ENCODE measurements around the gene VTN. TPM values are rescaled to one million over a fixed set of nuclear protein-coding genes. Genes with fewer than 3 reads are reported as not detected.

VTN gene
- total RNA-seq (under 1 TPM in 1 of 2 experiments, not detected in 1; 0.28 TPM), polyA plus RNA-seq (not detected)

DNA sequence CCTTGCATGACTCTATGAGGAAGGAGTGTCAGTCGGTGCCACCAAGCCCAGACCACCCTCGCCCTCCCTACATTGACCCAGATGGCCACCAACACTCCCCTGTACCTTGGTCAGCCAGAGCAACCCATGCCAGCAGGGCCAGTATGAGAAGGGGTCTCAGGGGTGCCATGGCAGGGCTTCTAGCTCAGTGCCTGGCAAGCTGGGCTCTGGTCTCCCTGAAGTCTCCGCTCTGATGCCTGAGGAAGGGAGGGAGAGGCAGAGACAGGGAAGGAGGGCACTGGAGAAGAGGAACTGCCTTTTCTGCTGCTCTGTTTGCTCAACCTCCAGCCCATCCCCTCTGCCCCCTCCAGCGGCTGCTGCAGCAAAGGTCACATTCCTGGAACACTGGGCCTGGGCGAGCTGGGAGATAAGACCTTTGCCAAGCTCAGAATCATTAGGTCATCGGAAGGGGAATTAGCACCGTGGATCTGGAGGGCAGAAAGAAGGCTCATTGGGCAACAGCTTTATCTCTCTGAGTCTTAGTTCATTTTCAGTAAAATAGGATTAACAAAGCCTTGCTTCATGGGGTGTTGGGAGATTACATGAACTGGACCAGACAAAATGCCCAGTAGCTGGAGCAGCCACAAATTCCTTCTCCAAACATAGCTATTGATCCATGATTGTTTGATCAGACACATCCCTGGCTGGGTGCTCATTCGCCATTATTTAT, at the start of gene VTN:
TSS of gene VTN (minus strand) at position 273 of the 709 bp plus-strand sequence. CDS start at position 169, 104 bp downstream.
- H3K27ac ChIP-seq (ENCODE audit: low read depth, low read length): peak within 1 kb of the TSS; percentile 85
- peaks cover 3% of the 10 kb centered on the region in 2 donors for H3K36me3 Mint-ChIP-seq
- H3K4me3 ChIP-seq (ENCODE audit: low read length in 2 of 2): peak within 1 kb of the TSS in 1 of 2 donors; percentile 81
- ChIA-PET CTCF (ENCODE audit: partially characterized antibody) (interaction anchor here (0.6 to 2.3 kb wide), 6 partner anchors 9 to 47 kb away, joined by 3 to 6 read pairs (median 3); no protein-coding TSS in a partner anchor), POLR2A (ENCODE audit: partially characterized antibody) (interaction anchor here (0.9 to 6.5 kb wide), 4 partner anchors 13 to 31 kb away, joined by 3 to 62 read pairs (median 22); partner anchors contain the start of gene POLDIP2)
- H3K4me3 Mint-ChIP-seq: peak within 1 kb of the TSS; percentile 91 to 100 (median 96)
- H3K9me3 Mint-ChIP-seq: no peaks in the 10 kb centered on the region
- no peaks in the 10 kb centered on the region for H3K27me3 ChIP-seq (ENCODE audit: insufficient read depth, low read length)
- H3K9me3 ChIP-seq (ENCODE audit: control insufficient read depth in 1 of 2, low read length in 2 of 2): no peaks in the 10 kb centered on the region
- intact Hi-C loops (cut with micrococcal nuclease): no loop called here
- no peaks in the 10 kb centered on the region for H3K36me3 ChIP-seq (ENCODE audit: insufficient read depth, low read length)
- H3K27me3 Mint-ChIP-seq: no peaks in the 10 kb centered on the region
- H3K27ac Mint-ChIP-seq: peak within 1 kb of the TSS; percentile 88 to 99 (median 97)
- peaks cover 14% of the 10 kb centered on the region for H3K4me1 ChIP-seq (ENCODE audit: insufficient read depth, low read length)
- no peak for DNase-seq
- peaks cover 13 to 29% (median 17%) of the 10 kb centered on the region in 4 donors for H3K4me1 Mint-ChIP-seq

GRCh38 chr17:28416703-28417311, 46.7 kb upstream of the VTN start:
- no peaks in the 10 kb centered on the region for H3K36me3 ChIP-seq (ENCODE audit: insufficient read depth, low read length)
- no peak overlapping the region for H3K4me3 ChIP-seq (ENCODE audit: low read length in 2 of 2)
- DNase-seq: peak; percentile 37 to 58 (median 45)
- H3K27me3 ChIP-seq (ENCODE audit: insufficient read depth, low read length): no peaks in the 10 kb centered on the region
- Mint-ChIP-seq H3K4me3 (no peak overlapping the region), H3K4me1 (peaks cover 4 to 7% (median 5%) of the 10 kb centered on the region in 4 donors), H3K9me3 (no peaks in the 10 kb centered on the region), H3K27me3 (peaks cover 5 to 19% of the 10 kb centered on the region in 2 donors), H3K36me3 (no peaks in the 10 kb centered on the region), H3K27ac (peak overlapping the region in 1 of 7 donors; percentile 62)
- H3K27ac ChIP-seq (ENCODE audit: low read depth, low read length): no peak overlapping the region
- intact Hi-C loops (cut with micrococcal nuclease): loop anchor here (2.0 kb wide), 2 partner anchors 184 to 612 kb away; no protein-coding TSS in a partner anchor
- POLR2A ChIA-PET (ENCODE audit: partially characterized antibody): interaction anchor here (0.6 to 1.7 kb wide), 4 partner anchors 17 to 81 kb away, joined by 3 to 8 read pairs (median 4); partner anchors contain the start of genes IFT20, POLDIP2 and TNFAIP1
- H3K9me3 ChIP-seq (ENCODE audit: control insufficient read depth in 1 of 2, low read length in 2 of 2): no peaks in the 10 kb centered on the region
- CTCF ChIA-PET (ENCODE audit: partially characterized antibody): interaction anchor here (0.5 to 2.9 kb wide), 24 partner anchors 9 to 611 kb away, joined by 3 to 19 read pairs (median 6); partner anchors contain the start of genes IFT20, POLDIP2, TNFAIP1 and VTN
- H3K4me1 ChIP-seq (ENCODE audit: insufficient read depth, low read length): no peaks in the 10 kb centered on the region

DNA sequence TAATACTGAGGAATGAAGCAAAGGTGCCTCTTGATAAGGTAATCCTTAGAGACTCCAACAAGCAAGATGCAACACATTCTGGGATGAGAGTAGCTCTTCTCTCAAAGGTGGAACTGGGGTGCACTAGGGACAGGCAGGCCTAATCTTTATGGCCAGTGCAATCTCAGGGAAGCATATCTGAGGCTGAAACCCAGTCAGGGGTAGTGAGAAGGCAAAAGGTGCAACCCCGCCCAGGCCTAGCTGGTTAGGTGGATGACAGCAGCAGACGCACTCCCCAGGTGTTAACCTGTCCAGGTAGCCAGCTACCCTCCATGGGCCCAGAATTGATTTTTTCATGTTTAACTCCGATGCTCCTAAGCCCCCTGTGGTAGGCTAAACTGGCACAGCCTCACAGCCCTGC, 45.8 kb upstream of the VTN start:
- no peak overlapping the region for H3K27ac ChIP-seq (ENCODE audit: low read depth, low read length)
- intact Hi-C loops (cut with micrococcal nuclease): loop anchor here (2.0 kb wide), 2 partner anchors 183 to 611 kb away; no protein-coding TSS in a partner anchor
- no peak for DNase-seq
- H3K9me3 ChIP-seq (ENCODE audit: control insufficient read depth in 1 of 2, low read length in 2 of 2): no peaks in the 10 kb centered on the region
- no peaks in the 10 kb centered on the region for H3K9me3 Mint-ChIP-seq
- peaks cover 4 to 7% (median 5%) of the 10 kb centered on the region in 4 donors for H3K4me1 Mint-ChIP-seq
- no peaks in the 10 kb centered on the region for H3K4me1 ChIP-seq (ENCODE audit: insufficient read depth, low read length)
- no peak overlapping the region for H3K4me3 ChIP-seq (ENCODE audit: low read length in 2 of 2)
- no peak overlapping the region for H3K4me3 Mint-ChIP-seq
- no peaks in the 10 kb centered on the region for H3K27me3 ChIP-seq (ENCODE audit: insufficient read depth, low read length)
- no peaks in the 10 kb centered on the region for H3K36me3 Mint-ChIP-seq
- ChIA-PET CTCF (ENCODE audit: partially characterized antibody) (interaction anchor here (1.0 to 2.9 kb wide), 14 partner anchors 8 to 610 kb away, joined by 3 to 19 read pairs (median 8); partner anchors contain the start of genes IFT20, POLDIP2 and TNFAIP1), POLR2A (ENCODE audit: partially characterized antibody) (interaction anchor here (1.7 kb wide), 1 partner anchor 31 kb away, joined by 4 read pairs; no protein-coding TSS in a partner anchor)
- no peak overlapping the region for H3K27ac Mint-ChIP-seq
- peaks cover 5 to 21% of the 10 kb centered on the region in 2 donors for H3K27me3 Mint-ChIP-seq
- no peaks in the 10 kb centered on the region for H3K36me3 ChIP-seq (ENCODE audit: insufficient read depth, low read length)

- Histone ChIP-seq H3K36me3 (ENCODE audit: insufficient read depth, low read length) (no peaks in the 10 kb centered on the region), H3K27ac (ENCODE audit: low read depth, low read length) (no peak overlapping the region), H3K4me3 (ENCODE audit: low read length in 2 of 2) (no peak overlapping the region), H3K4me1 (ENCODE audit: insufficient read depth, low read length) (no peaks in the 10 kb centered on the region), H3K27me3 (ENCODE audit: insufficient read depth, low read length) (peaks cover under 1% of the 10 kb centered on the region), H3K9me3 (ENCODE audit: control insufficient read depth in 1 of 2, low read length in 2 of 2) (no peaks in the 10 kb centered on the region)
- Mint-ChIP-seq H3K36me3 (no peaks in the 10 kb centered on the region), H3K9me3 (no peaks in the 10 kb centered on the region), H3K4me1 (peaks cover 4 to 7% (median 5%) of the 10 kb centered on the region in 4 donors), H3K4me3 (no peak overlapping the region), H3K27me3 (peaks cover 5 to 21% of the 10 kb centered on the region in 2 donors), H3K27ac (no peak overlapping the region)
- intact Hi-C loops (cut with micrococcal nuclease): no loop called here
- CTCF ChIA-PET (ENCODE audit: partially characterized antibody): no interaction called here
- POLR2A ChIA-PET (ENCODE audit: partially characterized antibody): no interaction called here
- no peak for DNase-seq
These were observed 43.7 kb upstream of the VTN start for GRCh38 chr17:28413804-28414203.

GRCh38 chr17:28412099-28412498, 42.0 kb upstream of the VTN start:
- H3K27me3 ChIP-seq (ENCODE audit: insufficient read depth, low read length): peaks cover 5% of the 10 kb centered on the region
- H3K4me3 ChIP-seq (ENCODE audit: low read length in 2 of 2): no peak overlapping the region
- Mint-ChIP-seq H3K27me3 (peaks cover 8 to 27% of the 10 kb centered on the region in 2 donors), H3K4me3 (no peak overlapping the region), H3K9me3 (no peaks in the 10 kb centered on the region), H3K36me3 (no peaks in the 10 kb centered on the region), H3K4me1 (peaks cover 4 to 6% (median 5%) of the 10 kb centered on the region in 4 donors), H3K27ac (no peak overlapping the region)
- intact Hi-C loops (cut with micrococcal nuclease): no loop called here
- no peaks in the 10 kb centered on the region for H3K4me1 ChIP-seq (ENCODE audit: insufficient read depth, low read length)
- no peaks in the 10 kb centered on the region for H3K36me3 ChIP-seq (ENCODE audit: insufficient read depth, low read length)
- no peak overlapping the region for H3K27ac ChIP-seq (ENCODE audit: low read depth, low read length)
- no peak for DNase-seq
- no peaks in the 10 kb centered on the region for H3K9me3 ChIP-seq (ENCODE audit: control insufficient read depth in 1 of 2, low read length in 2 of 2)
- ChIA-PET POLR2A (ENCODE audit: partially characterized antibody) (no interaction called here), CTCF (ENCODE audit: partially characterized antibody) (no interaction called here)

DNA sequence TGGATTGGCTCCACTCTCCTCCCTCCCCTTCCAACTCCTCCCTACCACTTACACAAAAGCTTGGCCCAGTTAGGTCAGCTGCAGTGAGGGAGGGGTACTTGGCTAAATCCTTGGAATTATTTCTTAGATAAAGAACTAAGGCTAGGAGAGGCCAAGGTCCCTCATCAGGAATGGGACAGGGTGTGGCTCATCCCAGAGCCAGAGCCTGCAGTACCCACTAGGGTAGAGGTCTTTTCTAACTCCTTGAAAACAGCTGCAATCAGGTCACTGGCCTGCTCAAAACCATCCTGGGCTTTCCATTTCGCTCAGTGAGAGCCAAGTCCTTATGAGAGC, 37.8 kb upstream of the VTN start:
- Mint-ChIP-seq H3K4me1 (peaks cover 5 to 15% (median 9%) of the 10 kb centered on the region in 4 donors), H3K36me3 (no peaks in the 10 kb centered on the region), H3K27ac (no peak overlapping the region), H3K27me3 (peaks cover 4 to 15% of the 10 kb centered on the region in 2 donors), H3K4me3 (no peak overlapping the region), H3K9me3 (no peaks in the 10 kb centered on the region)
- DNase-seq: no peak
- ChIA-PET CTCF (ENCODE audit: partially characterized antibody) (interaction anchor here (1.8 kb wide), 1 partner anchor 9 kb away, joined by 8 read pairs; no protein-coding TSS in a partner anchor), POLR2A (ENCODE audit: partially characterized antibody) (interaction anchor here (1.9 kb wide), 1 partner anchor 51 kb away, joined by 5 read pairs; no protein-coding TSS in a partner anchor)
- Histone ChIP-seq H3K4me3 (ENCODE audit: low read length in 2 of 2) (no peak overlapping the region), H3K36me3 (ENCODE audit: insufficient read depth, low read length) (no peaks in the 10 kb centered on the region), H3K27ac (ENCODE audit: low read depth, low read length) (no peak overlapping the region), H3K27me3 (ENCODE audit: insufficient read depth, low read length) (peaks cover 5% of the 10 kb centered on the region), H3K4me1 (ENCODE audit: insufficient read depth, low read length) (peaks cover 14% of the 10 kb centered on the region), H3K9me3 (ENCODE audit: control insufficient read depth in 1 of 2, low read length in 2 of 2) (no peaks in the 10 kb centered on the region)
- intact Hi-C loops (cut with micrococcal nuclease): no loop called here
